LoVo (cell line): ENCODE data around the gene SENP7.
"Not testable (repeated sequence)": the region's sequence is repeated elsewhere in the genome, so short reads cannot be mapped to it uniquely, and the experiment has no call there.

Experiments
- DNase-seq: peaks from one replicate; pipeline ENCODE4 v3.0.0-alpha.2; 2016; ENCODE audit warnings: low spot score

SENP7 gene

DNA sequence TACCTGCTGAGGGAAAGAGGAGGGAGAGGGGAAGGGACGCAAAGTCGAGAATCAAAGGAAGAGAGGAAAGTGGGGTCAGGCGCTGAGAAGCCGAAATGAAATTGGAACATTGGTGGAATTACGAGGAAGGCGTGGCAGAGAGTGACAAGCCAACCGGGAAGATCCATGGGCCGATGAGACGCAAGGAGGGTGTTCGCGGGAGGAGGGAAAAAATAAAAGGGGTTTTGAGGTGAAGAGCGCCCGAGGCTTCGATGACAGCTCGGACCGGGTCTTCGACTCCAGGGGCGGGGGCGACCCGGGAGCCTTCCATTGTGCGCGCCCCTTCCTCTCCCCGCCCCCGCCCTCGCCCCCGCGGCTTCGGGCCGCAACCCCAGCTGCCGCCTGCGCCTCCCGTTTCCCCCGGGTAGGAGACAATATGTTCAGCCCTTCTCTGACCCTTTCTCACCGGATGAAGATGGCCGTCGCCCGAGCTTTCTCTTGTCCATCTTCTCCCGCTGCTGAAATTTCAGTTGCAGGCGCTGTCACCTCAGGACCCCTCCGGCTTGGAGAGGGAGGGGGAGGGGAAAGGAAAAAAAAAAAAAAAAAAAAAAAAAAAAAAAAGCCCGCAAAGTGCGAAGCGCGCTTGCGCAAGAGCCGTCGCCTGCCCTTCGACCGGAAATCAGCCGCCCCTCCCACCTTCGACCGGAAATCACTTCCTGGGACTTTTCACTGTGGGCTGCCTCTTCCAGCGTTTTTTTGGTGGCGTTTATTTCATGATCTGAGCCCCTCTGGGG is at the start of gene SENP7:
Gene SENP7, minus strand, starts transcription at position 567 of the 773 bp plus-strand sequence. Its CDS starts 82 bp downstream, at position 485.
- DNase-seq = peak; percentile 83

GRCh38 chr3:101561630-101562328 is 48.8 kb upstream of the SENP7 start, which contains the start of gene TRMT10C:
TSS of gene TRMT10C (plus strand) at chr3:101561868. CDS start at chr3:101564782, 2,914 bp downstream.
- DNase-seq = peak; percentile 88

DNA sequence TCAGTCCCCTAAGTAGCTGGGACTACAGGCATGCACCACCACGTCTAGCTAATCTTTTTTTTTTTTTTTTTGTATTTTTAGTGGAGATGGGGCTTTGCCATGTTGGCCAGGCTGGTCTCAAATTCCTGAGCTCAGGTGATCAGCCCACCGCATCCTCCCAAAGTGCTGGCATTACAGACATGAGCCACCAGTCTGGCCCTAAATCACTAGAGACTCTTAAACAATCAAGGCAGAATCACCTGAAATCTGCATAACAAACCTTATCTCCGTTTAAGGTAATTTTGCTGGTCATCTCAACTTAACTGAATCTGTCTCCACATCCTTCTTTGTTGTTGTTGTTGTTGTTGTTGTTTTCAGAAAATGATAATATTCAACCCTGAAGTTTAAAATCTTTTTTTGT is 43.1 kb upstream of the SENP7 start:
- no peak for DNase-seq

DNA sequence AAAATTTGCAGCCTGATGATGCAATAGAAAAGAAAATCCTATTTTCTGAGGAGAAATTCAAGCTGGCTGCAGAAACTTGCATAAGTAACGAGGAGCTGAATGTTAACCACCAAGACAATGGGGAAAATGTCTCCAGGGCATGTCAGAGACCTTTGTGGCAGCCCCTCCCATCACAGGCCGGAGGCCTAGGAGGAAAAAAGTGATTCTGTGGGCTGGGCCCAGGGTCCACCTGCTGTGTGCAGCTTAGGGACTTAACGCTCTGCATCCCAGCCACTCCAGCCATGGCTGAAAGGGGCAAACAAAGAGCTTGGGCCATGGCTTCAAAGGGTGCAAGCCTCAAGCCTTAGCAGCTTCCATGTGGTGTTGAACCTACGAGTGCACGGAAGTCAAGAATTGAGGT is 40.4 kb upstream of the SENP7 start:
- DNase-seq = not testable (repeated sequence)

DNA sequence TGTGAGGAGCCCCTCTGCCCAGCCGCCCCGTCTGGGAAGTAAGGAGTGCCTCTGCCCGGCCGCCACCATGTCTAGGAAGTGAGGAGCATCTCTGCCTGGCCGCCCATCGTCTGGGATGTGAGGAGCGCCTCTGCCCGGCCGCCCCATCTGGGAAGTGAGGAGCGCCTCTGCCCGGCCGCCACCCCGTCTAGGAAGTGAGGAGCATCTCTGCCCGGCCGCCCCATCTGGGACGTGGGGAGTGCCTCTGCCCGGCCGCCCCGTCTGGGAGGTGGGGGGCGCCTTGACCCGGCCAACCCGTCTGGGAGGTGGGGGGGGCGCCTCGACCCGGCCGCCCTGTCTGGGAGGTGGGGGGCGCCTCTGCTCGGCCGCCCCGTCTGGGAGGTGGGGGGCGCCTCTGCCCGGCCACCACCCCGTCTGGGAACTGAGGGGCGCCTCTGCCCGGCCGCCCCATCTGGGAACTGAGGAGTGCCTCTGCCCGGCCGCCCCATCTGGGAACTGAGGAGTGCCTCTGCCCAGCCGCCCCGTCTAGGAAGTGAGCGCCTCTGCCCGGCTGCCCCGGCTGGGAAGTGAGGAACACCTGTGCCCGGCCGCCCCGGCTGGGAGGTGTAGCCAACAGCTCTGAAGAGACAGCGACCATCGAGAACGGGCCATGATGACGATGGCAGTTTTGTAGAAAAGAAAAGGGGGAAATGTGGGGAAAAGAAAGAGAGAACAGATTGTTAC is 38.5 kb upstream of the SENP7 start:
- not testable (repeated sequence) for DNase-seq

- DNase-seq = no peak
Observed at GRCh38 chr3:101549473-101549872, 36.5 kb upstream of the SENP7 start.

- DNase-seq = no peak
Observed at GRCh38 chr3:101548527-101549105, 35.6 kb upstream of the SENP7 start.

- DNase-seq = no peak
Observed at GRCh38 chr3:101544161-101544850, 31.3 kb upstream of the SENP7 start.

GRCh38 chr3:101542957-101543356 is 29.9 kb upstream of the SENP7 start:
- no peak for DNase-seq

- not testable (repeated sequence) for DNase-seq
Observed at GRCh38 chr3:101536955-101537354, 23.9 kb upstream of the SENP7 start.

GRCh38 chr3:101536266-101536665 is 23.3 kb upstream of the SENP7 start:
- DNase-seq = no peak

DNA sequence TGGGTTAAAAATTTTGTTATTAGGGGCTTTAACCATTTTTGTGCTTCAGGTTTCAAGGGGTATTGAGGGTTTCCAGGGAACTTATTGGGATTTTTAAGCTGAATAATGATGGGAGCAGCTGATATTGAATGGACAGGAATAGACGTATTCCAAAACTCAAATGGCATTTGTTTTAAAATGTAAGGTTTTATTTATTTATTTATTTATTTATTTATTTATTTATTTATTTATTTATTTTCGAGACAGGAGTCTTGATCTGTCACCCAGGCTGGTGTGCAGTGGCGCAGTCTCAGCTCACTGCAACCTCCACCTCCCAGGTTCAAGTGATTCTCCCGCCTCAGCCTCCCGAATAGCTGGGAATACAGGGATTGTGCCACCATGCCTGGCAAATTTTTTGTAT is 22.2 kb upstream of the SENP7 start:
- no peak for DNase-seq

- no peak for DNase-seq
Observed at GRCh38 chr3:101533603-101533968, 20.6 kb upstream of the SENP7 start.

DNA sequence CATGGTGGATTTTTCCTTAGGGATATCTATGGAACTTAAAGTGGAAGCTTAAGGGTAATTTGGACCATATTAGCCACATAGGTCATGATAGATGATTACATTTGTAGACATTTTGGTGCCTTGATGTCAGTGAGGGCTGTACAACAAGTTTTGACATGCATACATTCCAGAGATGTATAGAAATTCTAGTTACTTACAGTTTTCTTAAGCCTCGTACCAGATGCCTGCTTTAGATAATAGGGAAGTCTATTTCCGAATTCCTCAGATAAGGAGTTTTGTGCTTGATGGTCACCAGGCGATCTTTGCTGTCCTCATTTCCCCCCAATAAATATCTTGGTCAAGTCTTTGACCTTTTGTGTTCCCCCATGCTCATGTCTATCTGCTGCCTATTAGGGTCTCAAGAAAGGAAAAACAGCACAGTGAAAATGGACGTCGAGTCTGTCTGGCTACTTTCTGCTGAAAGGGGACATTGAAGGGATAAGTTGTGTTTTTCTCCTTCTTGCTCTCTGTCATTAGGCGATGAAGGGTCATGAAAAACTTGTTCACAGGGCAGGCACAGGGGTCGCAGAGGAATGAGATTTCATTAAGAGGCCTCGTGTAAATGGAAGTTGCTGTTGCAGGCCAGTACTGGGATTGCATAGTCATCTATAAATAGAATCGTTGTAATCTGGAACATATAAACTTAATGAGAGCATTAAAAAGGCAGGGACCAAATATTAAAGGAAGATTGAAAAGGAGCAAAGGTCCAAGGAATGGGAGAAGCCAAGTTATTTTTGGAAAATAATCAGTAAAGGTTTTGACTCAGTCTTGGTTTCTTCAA is 20.0 kb upstream of the SENP7 start:
- DNase-seq = no peak

DNA sequence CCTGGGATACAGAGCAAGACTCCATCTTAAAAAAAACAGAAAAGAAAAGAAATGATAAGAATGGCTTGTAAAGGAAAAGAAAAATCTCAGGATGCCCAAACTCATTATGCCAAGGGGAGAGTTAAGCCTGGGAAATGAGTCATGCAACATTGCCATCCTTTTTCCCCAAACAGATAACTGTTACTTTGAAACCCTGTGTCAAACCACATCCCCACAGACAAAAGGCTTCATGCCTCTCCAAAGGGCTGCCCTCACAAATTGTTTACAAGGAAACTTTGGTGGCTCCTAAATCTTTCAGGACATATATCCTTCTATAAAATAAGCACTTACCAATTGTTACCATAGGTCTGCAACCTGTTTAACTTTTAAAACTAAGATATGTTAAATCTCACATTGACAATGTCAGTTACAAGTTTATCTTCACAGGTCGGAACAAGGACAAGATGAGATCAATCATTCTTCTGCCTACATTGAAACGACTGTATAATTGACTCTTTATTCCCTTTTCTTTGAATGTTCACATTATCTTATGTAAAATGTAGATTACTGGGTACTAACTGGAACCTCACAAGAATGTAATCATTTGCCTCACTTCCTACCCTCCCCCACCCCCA is 18.6 kb upstream of the SENP7 start:
- DNase-seq = no peak

GRCh38 chr3:101530686-101531047 is 17.7 kb upstream of the SENP7 start:
- DNase-seq = no peak

DNA sequence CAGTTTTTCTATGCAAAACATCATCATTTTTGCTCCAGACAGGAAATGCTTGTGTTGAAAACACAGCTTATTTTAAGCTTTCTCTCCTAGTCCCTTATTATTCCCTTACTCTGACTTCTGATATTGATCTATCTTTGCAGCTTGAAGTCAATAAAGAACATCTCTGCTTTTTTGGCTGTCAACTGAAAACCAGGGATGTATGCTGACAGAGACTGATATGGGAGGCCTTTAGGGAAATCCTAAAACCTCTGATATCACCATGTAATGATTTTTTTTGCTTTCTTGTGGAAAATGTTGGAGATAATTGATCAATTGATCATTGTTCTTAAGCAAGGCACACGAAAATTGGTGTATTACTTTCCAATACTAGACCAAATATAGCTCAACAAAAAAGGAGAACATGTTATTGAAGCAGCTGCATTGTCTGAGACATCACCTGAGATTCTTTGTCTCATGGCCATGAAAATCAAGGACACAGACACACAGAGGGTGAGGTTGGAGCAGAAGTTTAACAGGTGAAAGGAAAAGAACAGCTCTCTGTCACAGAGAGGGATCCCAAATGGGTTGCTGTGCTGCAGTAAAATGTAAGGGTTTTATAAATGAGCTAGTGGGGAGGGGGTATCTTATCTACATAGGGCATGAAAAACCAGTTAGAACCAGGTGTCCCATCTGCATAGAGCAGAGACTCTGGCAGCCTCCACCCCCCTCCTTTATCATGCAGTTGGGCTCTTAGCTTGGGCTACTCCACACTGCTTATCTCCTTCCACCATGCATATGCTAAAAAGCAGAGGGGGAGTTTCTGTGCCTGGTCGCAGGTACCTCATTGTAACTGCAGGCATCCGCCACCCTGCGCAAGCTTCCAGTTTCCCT is 17.0 kb upstream of the SENP7 start:
- no peak for DNase-seq

DNA sequence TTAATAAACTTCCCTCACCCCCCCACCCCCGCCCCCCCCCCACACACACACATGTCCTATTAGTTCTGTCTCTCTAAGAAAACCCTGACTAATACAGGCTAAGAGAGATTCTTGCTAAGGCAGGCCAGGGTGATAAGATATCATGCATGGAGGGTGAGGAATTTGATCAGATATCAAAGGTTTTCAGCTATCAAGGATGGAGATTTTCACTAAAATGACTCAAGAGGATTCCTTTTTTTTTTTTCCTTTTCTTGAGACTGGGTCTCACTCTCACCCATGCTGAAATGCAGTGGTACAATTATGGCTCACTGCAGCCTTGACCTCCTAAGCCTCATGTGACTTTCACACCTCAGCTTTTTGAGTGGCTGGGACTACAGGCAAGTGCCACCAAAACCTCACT is 14.9 kb upstream of the SENP7 start:
- DNase-seq = no peak

DNA sequence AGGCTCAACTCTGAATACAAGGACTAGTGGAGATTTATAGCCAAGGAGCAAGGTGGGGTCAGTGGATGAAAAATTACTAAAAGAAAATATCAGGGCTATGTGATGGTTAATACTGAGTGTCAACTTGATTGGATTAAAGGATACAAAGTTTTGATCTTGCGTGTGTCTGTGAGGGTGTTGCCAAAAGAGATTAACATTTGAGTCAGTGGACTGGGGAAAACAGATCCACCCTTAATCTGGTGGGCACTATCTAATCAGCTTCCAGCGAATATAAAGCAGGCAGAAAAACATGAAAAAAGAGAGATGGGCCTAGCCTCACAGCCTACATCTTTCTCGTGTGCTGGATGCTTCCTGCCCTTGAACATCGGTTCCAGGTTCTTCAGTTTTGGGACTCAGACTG is 14.4 kb upstream of the SENP7 start:
- no peak for DNase-seq
